Diencephalon (tissue), 1 donor: ENCODE results near the gene ZNF594. TPM values are rescaled to one million over a fixed set of nuclear protein-coding genes. Genes with fewer than 3 reads are reported as not detected.

Source experiments
- total RNA-seq: library from RNA; depleted of rRNA; stranded (reverse); fragments of >200 nt; gene quantifications from one replicate; pipeline ENCODE4 v1.2.3, GENCODE V29; 2014

Gene ZNF594
- 27.7 TPM for total RNA-seq

GRCh38 chr17:5191541-5192417 is at the start of gene ZNF594:
ZNF594 (minus strand) TSS chr17:5191868; CDS start chr17:5184256, 7,612 bp downstream.

GRCh38 chr17:5234645-5235576 is 43.2 kb upstream of the ZNF594 start, which contains the start of gene SCIMP:
SCIMP (minus strand) TSS chr17:5234860; CDS start chr17:5234755, 105 bp downstream.

Other genes with a start within 250 kb of the ZNF594 start
- gene PFN1, start 243.3 kb downstream of the ZNF594 start, total RNA-seq: 78.0 TPM
- 1.8 TPM for gene ENO3, start 240.7 kb downstream of the ZNF594 start, total RNA-seq
- gene SPAG7, start 224.1 kb downstream of the ZNF594 start, total RNA-seq: 40.4 TPM
- 11.8 TPM for gene CAMTA2, start 204.2 kb downstream of the ZNF594 start, total RNA-seq
- gene INCA1, start 194.3 kb downstream of the ZNF594 start, total RNA-seq: 0.69 TPM
- gene KIF1C, start 193.9 kb downstream of the ZNF594 start, total RNA-seq: 13.8 TPM
- gene SLC52A1, start 156.4 kb downstream of the ZNF594 start, total RNA-seq: not detected
- gene ZFP3, start 113.4 kb downstream of the ZNF594 start, total RNA-seq: 15.7 TPM
- gene ZNF232, start 80.0 kb downstream of the ZNF594 start, total RNA-seq: 14.3 TPM
- gene USP6, start 75.8 kb downstream of the ZNF594 start, total RNA-seq: 0.23 TPM
- 0.46 TPM for gene SCIMP, start 43.0 kb upstream of the ZNF594 start, total RNA-seq
- gene RABEP1, start 90.4 kb upstream of the ZNF594 start, total RNA-seq: 122 TPM
- gene NUP88, start 227.8 kb upstream of the ZNF594 start, total RNA-seq: 54.4 TPM
- 62.3 TPM for gene RPAIN, start 228.3 kb upstream of the ZNF594 start, total RNA-seq
- 134 TPM for gene C1QBP, start 247.3 kb upstream of the ZNF594 start, total RNA-seq